Motor neuron (in vitro differentiated cells): Measurements from ENCODE around the gene INPP4A. TPM values are rescaled to one million over a fixed set of nuclear protein-coding genes. Genes with fewer than 3 reads are reported as not detected.
A peak's percentile ranks its signal among the peaks of the same experiment; 100 is the strongest.

Source experiments
- ATAC-seq, 8 experiments: fragments of 200-7000 bp; cut with Tn5 transposase; replicated peaks in 6 of 8; 2 replicates each; pipeline ENCODE4 v1.8.0; 2021; ENCODE audit warnings: mild to moderate bottlenecking in 8 of 8, moderate library complexity in 8 of 8
- H3K27ac ChIP-seq, 2 donors: fragments of 250-450 bp; sonication (Bioruptor Pico); 2 replicates each; pipeline ENCODE4 v1.9.0; 2021; ENCODE audit warnings: antibody characterized with exemption in 2 of 2, mild to moderate bottlenecking in 2 of 2, moderate library complexity in 1 of 2
- H3K4me1 ChIP-seq, 2 donors: fragments of 250-450 bp; sonication (Bioruptor Pico); replicated peaks in 1 of 2; 2 replicates each; pipeline ENCODE4 v1.6.1; 2021; ENCODE audit warnings: antibody characterized with exemption in 2 of 2, mild to moderate bottlenecking in 2 of 2, moderate library complexity in 1 of 2
- H3K4me3 ChIP-seq, 5 donors: fragments of 250-450 bp; sonication (Bioruptor Pico); 2 replicates each; pipeline ENCODE4 v1.9.0; 2021; ENCODE audit warnings: antibody characterized with exemption in 5 of 5, mild to moderate bottlenecking in 5 of 5, moderate library complexity in 4 of 5
- WGBS, 10 experiments: fragments of 450-650 bp; shearing (Covaris generic); methylation state at CpG; one replicate each; pipeline ENCODE4 v1.0.0; 2022; 5-methylcytosine and 5-hydroxymethylcytosine counted together
- in situ Hi-C, 9 experiments: fragments of 400-800 bp; cut with MboI; loops; one replicate each; pipeline ENCODE4 v1.15.0; 2021; ENCODE audit warnings: low sequenced_read_pairs in 9 of 9, low pct_unique_long_range_greater_than_20kb in 2 of 9; ENCODE audit not compliant: unreplicated experiment in 9 of 9
- total RNA-seq, 8 experiments: library from RNA; unstranded; fragments of 300-600 nt; gene quantifications; 2 replicates each; pipeline versions ENCODE4 v1.2.3 to v1.2.4, GENCODE V29; 2022

INPP4A gene
- total RNA-seq, 8 experiments from 2014 or later: 24.2 to 111 (median 31.1) TPM

GRCh38 chr2:98485453-98485755 is 40.7 kb downstream of the INPP4A start:
- no peak for ATAC-seq
- H3K4me1 ChIP-seq: peaks cover 6 to 14% of the 10 kb centered on the region in 2 donors
- H3K27ac ChIP-seq: no peak overlapping the region
- WGBS, 10 experiments: 52 to 100% (median 77%) methylated on average over 1 to 4 of the region's 4 CpGs; no CpG with 5 or more reads in 2 of the 10 experiments
- in situ Hi-C loops: no loop called here
- H3K4me3 ChIP-seq: no peak overlapping the region

GRCh38 chr2:98486374-98486981 is 41.8 kb downstream of the INPP4A start:
- WGBS, 10 experiments: 64 to 100% (median 81%) methylated on average over 1 to 5 of the region's 5 CpGs; no CpG with 5 or more reads in 1 of the 10 experiments
- no peak overlapping the region for H3K27ac ChIP-seq
- no peak for ATAC-seq
- no peak overlapping the region for H3K4me3 ChIP-seq
- in situ Hi-C loops: no loop called here
- peaks cover 0 to 14% of the 10 kb centered on the region in 2 donors for H3K4me1 ChIP-seq

- in situ Hi-C loops: no loop called here
- 69 to 100% (median 93%) methylated on average over 1 to 2 of the region's 2 CpGs; no CpG with 5 or more reads in 1 of the 10 experiments for WGBS, 10 experiments
- H3K4me3 ChIP-seq: no peak overlapping the region
- H3K27ac ChIP-seq: no peak overlapping the region
- ATAC-seq: no peak
- peaks cover 0 to 14% of the 10 kb centered on the region in 2 donors for H3K4me1 ChIP-seq
Measured at GRCh38 chr2:98487101-98487805, 42.6 kb downstream of the INPP4A start.

GRCh38 chr2:98487806-98488189 is 43.1 kb downstream of the INPP4A start:
- no peak overlapping the region for H3K4me3 ChIP-seq
- in situ Hi-C loops: no loop called here
- ATAC-seq: peak in 4 of 8 experiments; percentile 27 to 51 (median 34)
- no peak overlapping the region for H3K27ac ChIP-seq
- 75 to 89% (median 81%) methylated on average over 1 to 3 of the region's 3 CpGs; no CpG with 5 or more reads in 6 of the 10 experiments for WGBS, 10 experiments
- peaks cover 0 to 14% of the 10 kb centered on the region in 2 donors for H3K4me1 ChIP-seq

- H3K4me3 ChIP-seq: no peak overlapping the region
- peaks cover 0 to 14% of the 10 kb centered on the region in 2 donors for H3K4me1 ChIP-seq
- in situ Hi-C loops: no loop called here
- H3K27ac ChIP-seq: no peak overlapping the region
- 90 to 100% (median 93%) methylated on average over 1 to 3 of the region's 4 CpGs; no CpG with 5 or more reads in 5 of the 10 experiments for WGBS, 10 experiments
- ATAC-seq: no peak
Measured at GRCh38 chr2:98488252-98488651, 43.6 kb downstream of the INPP4A start.

GRCh38 chr2:98489486-98489885 is 44.8 kb downstream of the INPP4A start:
- H3K4me1 ChIP-seq: peaks cover 0 to 8% of the 10 kb centered on the region in 2 donors
- in situ Hi-C loops: no loop called here
- ATAC-seq: no peak
- 83 to 89% (median 86%) methylated on average over 1 to 3 of the region's 3 CpGs; no CpG with 5 or more reads in 7 of the 10 experiments for WGBS, 10 experiments
- H3K27ac ChIP-seq: no peak overlapping the region
- H3K4me3 ChIP-seq: no peak overlapping the region

GRCh38 chr2:98489971-98490962 is 45.6 kb downstream of the INPP4A start:
- 51 to 100% (median 94%) methylated on average over 1 to 9 of the region's 14 CpGs for WGBS, 10 experiments
- H3K4me1 ChIP-seq: no peaks in the 10 kb centered on the region
- in situ Hi-C loops: no loop called here
- H3K4me3 ChIP-seq: no peak overlapping the region
- ATAC-seq: peak in 1 of 8 experiments; percentile 5
- H3K27ac ChIP-seq: no peak overlapping the region

DNA sequence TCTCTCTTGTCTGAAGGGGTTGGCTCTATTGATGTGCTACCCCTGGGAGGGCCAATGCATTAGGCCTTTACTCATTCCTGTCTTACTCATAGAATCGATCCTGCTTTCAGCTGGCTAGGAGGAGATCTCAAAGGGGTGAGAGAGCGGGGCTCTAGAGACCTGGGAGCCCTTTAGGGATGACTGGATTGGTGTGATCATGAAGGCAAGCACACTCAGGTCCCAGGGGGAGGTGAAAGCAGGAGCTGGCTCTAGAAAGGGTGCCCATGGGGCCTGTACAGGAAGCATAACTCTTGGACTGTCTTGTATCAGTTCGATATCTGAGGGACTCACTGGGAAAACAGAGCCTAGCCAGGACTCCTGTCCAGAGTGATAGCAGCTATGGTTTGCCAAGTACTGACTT is 47.8 kb downstream of the INPP4A start:
- H3K4me1 ChIP-seq: no peaks in the 10 kb centered on the region
- ATAC-seq: no peak
- in situ Hi-C loops: no loop called here
- no peak overlapping the region for H3K27ac ChIP-seq
- no peak overlapping the region for H3K4me3 ChIP-seq
- 60 to 100% (median 98%) methylated on average over 1 to 3 of the region's 3 CpGs; no CpG with 5 or more reads in 4 of the 10 experiments for WGBS, 10 experiments

DNA sequence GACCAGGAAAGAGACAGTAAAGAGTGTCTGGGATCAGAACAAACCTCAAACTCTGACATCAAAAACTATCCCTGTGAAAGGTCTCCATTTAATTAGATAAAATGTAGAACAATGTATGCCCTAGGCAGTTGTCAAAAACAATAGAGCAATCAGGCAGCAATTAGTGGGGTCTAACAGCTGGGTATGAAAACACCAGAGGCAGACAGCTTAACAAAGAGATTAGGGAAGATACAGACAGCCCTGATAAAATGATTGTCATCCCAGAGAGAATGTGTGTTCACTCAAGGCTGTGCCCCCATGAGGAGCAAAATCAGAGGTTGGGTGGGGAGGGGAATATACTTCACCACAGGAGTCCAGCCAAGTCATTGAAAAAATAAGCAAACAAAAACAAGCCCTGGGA is 50.0 kb downstream of the INPP4A start:
- no peak for ATAC-seq
- in situ Hi-C loops: no loop called here

GRCh38 chr2:98496750-98497493 is 52.3 kb downstream of the INPP4A start:
- peak in 1 of 8 experiments; percentile 9 for ATAC-seq
- peaks cover 7 to 10% of the 10 kb centered on the region in 2 donors for H3K4me1 ChIP-seq
- H3K27ac ChIP-seq: no peak overlapping the region
- WGBS, 10 experiments: 80 to 100% (median 95%) methylated on average over 1 to 3 of the region's 4 CpGs; no CpG with 5 or more reads in 5 of the 10 experiments
- H3K4me3 ChIP-seq: no peak overlapping the region
- in situ Hi-C loops: no loop called here

More for the DNA sequence above, 50.0 kb downstream of the INPP4A start:
- Histone ChIP-seq H3K4me1 (peaks cover 0 to 3% of the 10 kb centered on the region in 2 donors), H3K27ac (no peak overlapping the region), H3K4me3 (no peak overlapping the region)

- Histone ChIP-seq H3K4me3 (no peak overlapping the region), H3K27ac (no peak overlapping the region), H3K4me1 (peaks cover 21 to 29% of the 10 kb centered on the region in 2 donors)
- ATAC-seq: no peak
- in situ Hi-C loops: no loop called here
- WGBS, 10 experiments: 58 to 100% (median 88%) methylated on average over 1 to 4 of the region's 4 CpGs
Measured at GRCh38 chr2:98498703-98499440, 54.2 kb downstream of the INPP4A start.

DNA sequence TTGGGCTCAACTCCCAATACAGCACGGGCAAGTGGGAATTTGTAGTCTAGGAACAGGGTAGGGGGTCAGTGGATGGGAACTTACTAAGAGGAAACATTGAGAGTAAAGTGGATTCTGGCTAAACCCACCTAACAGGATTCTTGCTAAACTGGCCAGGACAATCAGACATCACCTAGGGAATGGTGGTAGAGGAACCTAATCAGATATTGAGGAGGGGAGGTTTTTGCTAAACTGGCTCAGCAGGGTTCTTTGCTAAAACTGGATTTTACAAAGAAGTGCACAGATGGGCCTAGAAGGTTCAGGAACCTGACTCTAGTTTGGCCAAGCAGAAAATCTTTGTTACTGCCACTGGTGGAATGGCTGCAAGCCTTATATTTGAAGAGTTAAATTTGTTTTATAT is 55.9 kb downstream of the INPP4A start:
- no peak for ATAC-seq
- 88 to 100% (median 100%) methylated on average over 1 of the region's 1 CpG; no CpG with 5 or more reads in 5 of the 10 experiments for WGBS, 10 experiments

More for the DNA sequence above, 55.9 kb downstream of the INPP4A start:
- in situ Hi-C loops: no loop called here
- no peak overlapping the region for H3K27ac ChIP-seq
- H3K4me1 ChIP-seq: peaks cover 33 to 44% of the 10 kb centered on the region in 2 donors
- no peak overlapping the region for H3K4me3 ChIP-seq
